ENCODE data around the gene RUNDC1.

DNA sequence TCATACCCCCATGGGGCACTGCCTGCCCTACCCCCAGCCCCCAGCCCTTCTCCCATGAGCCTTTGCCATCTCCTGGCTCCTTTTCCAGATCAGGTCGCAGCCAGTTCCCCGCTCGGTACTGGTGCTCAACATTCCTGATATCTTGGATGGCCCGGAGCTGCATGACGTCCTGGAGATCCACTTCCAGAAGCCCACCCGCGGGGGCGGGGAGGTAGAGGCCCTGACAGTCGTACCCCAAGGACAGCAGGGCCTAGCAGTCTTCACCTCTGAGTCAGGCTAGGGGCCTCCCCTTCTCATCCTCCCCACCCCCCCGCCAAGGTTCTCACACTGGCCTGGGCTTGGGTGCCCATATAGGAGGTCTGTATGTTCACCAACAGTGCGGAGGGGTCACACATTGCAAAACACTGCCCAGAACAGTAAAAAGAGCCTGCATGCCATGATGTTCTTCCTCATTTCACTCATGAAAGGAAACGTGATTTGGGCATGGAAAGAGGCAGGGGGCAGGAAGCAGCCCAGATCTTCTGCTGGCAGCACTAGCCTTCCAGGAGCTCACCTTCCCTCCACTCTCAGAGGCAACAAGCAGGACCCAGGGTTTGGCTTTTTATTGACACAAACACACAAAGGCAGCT, 33.8 kb downstream of the RUNDC1 start:
- TF ChIP-seq CTCF (optimal IDR thresholded peaks at IDR 0.05 in 1 of 3, IDR thresholded peaks at IDR 0.05 in 1 of 3, conservative IDR thresholded peaks at IDR 0.05 in 1 of 3; ENCODE audit: extremely low read depth in 1 of 3, insufficient read depth in 2 of 3, low read length in 3 of 3) (no peak), EZH2 (IDR thresholded peaks at IDR 0.05; ENCODE audit: low read length) (no peak)

All from keratinocyte (primary cell).